D721Med (cell line): ENCODE results near the gene ARL6IP1.

Experiments
- DNase-seq: peaks from one replicate; pipeline ENCODE4 v3.0.0; 2011; ENCODE audit warnings: low spot score; ENCODE audit not compliant: insufficient read length
- FAIRE-seq: peaks from 2 replicates; lab custom pipeline; 2011; peaks lifted over from hg19 to GRCh38; lab: Jason Lieb, UNC
- CTCF ChIP-seq: IDR thresholded peaks from 2 replicates; pipeline ENCODE4 v1.5.1; 2012; ENCODE audit warnings: mild to moderate bottlenecking, control low read depth; ENCODE audit not compliant: insufficient read depth; ENCODE audit errors: missing control alignments

ARL6IP1 gene

GRCh38 chr16:18800775-18801144, 589 bp downstream of the ARL6IP1 start:
- FAIRE-seq (no peak), DNase-seq (no peak)
- no peak for TF ChIP-seq CTCF

GRCh38 chr16:18800293-18800692, 1.1 kb downstream of the ARL6IP1 start:
- no peak for DNase-seq
- FAIRE-seq = no peak
- no peak for TF ChIP-seq CTCF

GRCh38 chr16:18799500-18799899, 1.8 kb downstream of the ARL6IP1 start:
- DNase-seq = no peak
- no peak for TF ChIP-seq CTCF
- FAIRE-seq = no peak

- no peak for TF ChIP-seq CTCF
- DNase-seq = no peak
- FAIRE-seq = no peak
Observed at GRCh38 chr16:18797746-18798145, 3.6 kb downstream of the ARL6IP1 start.

GRCh38 chr16:18796377-18796776, 5.0 kb downstream of the ARL6IP1 start:
- TF ChIP-seq CTCF = no peak
- DNase-seq (no peak), FAIRE-seq (no peak)

- FAIRE-seq (no peak), DNase-seq (no peak)
- TF ChIP-seq CTCF = no peak
Observed at GRCh38 chr16:18792836-18793433, 8.4 kb downstream of the ARL6IP1 start.

GRCh38 chr16:18789850-18790706, 11.3 kb downstream of the ARL6IP1 start, which contains the start of gene RPS15A:
Gene RPS15A, minus strand, starts transcription at chr16:18790334. Its CDS starts 1,221 bp downstream, at chr16:18789113.
- DNase-seq = peak; percentile 88
- FAIRE-seq = no peak
- TF ChIP-seq CTCF = no peak
